Right atrium auricular region (tissue), 2 donors: ENCODE measurements around the gene PCDH9. TPM values are rescaled to one million over a fixed set of nuclear protein-coding genes. Genes with fewer than 3 reads are reported as not detected.

Source experiments
- DNase-seq: peaks from one replicate; pipeline ENCODE4 v3.0.0-alpha.2; 2019; ENCODE audit warnings: low spot score
- H3K27ac ChIP-seq, 2 donors: fragments of 200-600 bp; sonication (generic); 1 replicate in 1 of 2; 2 replicates in 1 of 2; pipeline ENCODE4 v1.5.1; 2016 to 2019
- H3K27me3 ChIP-seq, 2 donors: fragments of 200-600 bp; sonication (generic); one replicate each; pipeline versions ENCODE4 v1.5.1 to v1.6.0; 2017 to 2019
- H3K36me3 ChIP-seq: fragments of 200-600 bp; sonication (generic); one replicate; pipeline ENCODE4 v1.5.1; 2016
- H3K4me1 ChIP-seq, 2 donors: fragments of 200-600 bp; sonication (generic); one replicate each; pipeline versions ENCODE4 v1.5.1 to v1.6.0; 2017 to 2019
- H3K4me3 ChIP-seq, 2 donors: fragments of 200-600 bp; sonication (generic); 1 replicate in 1 of 2; 2 replicates in 1 of 2; pipeline ENCODE4 v1.5.1; 2017 to 2019; ENCODE audit warnings: mild to moderate bottlenecking in 1 of 2, moderate library complexity in 1 of 2
- H3K9me3 ChIP-seq, 2 donors: fragments of 200-600 bp; sonication (generic); one replicate each; pipeline ENCODE4 v1.5.1; 2019
- CTCF ChIP-seq, 2 donors: fragments of 200-600 bp; sonication (generic); IDR thresholded peaks; one replicate each; pipeline ENCODE4 v1.5.1; 2019; ENCODE audit warnings: antibody characterized with exemption in 2 of 2
- total RNA-seq, 2 donors: library from RNA; depleted of rRNA; stranded (reverse); fragments of >200 nt; gene quantifications; one replicate each; pipeline ENCODE4 v1.1.0, GENCODE V29; 2016

PCDH9 gene
- 10 to 100 TPM; 19.4 to 28.7 TPM for total RNA-seq

GRCh38 chr13:67229481-67230403 is at the start of gene PCDH9:
PCDH9 (minus strand) TSS chr13:67230336; CDS start chr13:67228440, 1,896 bp downstream.
- no peaks in the 10 kb centered on the region for H3K36me3 ChIP-seq
- H3K27me3 ChIP-seq: no peaks in the 10 kb centered on the region
- H3K4me1 ChIP-seq: peaks cover 0 to 31% of the 10 kb centered on the region in 2 donors
- H3K4me3 ChIP-seq: peak within 1 kb of the TSS; percentile 60 to 74
- TF ChIP-seq CTCF (IDR thresholded peaks at IDR 0.05): no peak
- peak within 1 kb of the TSS; percentile 90 to 98 for H3K27ac ChIP-seq
- H3K9me3 ChIP-seq: no peaks in the 10 kb centered on the region
- DNase-seq: no peak

- H3K27me3 ChIP-seq: no peaks in the 10 kb centered on the region
- no peak for DNase-seq
- no peak for TF ChIP-seq CTCF (IDR thresholded peaks at IDR 0.05)
- no peaks in the 10 kb centered on the region for H3K9me3 ChIP-seq
- H3K27ac ChIP-seq: no peak overlapping the region
- no peaks in the 10 kb centered on the region for H3K4me1 ChIP-seq
- no peaks in the 10 kb centered on the region for H3K36me3 ChIP-seq
- H3K4me3 ChIP-seq: no peak overlapping the region
These were observed 48.1 kb upstream of the PCDH9 start for GRCh38 chr13:67278235-67278634.

GRCh38 chr13:67277581-67277980 is 47.4 kb upstream of the PCDH9 start:
- Histone ChIP-seq H3K4me3 (no peak overlapping the region), H3K27ac (no peak overlapping the region), H3K27me3 (no peaks in the 10 kb centered on the region), H3K4me1 (no peaks in the 10 kb centered on the region), H3K36me3 (no peaks in the 10 kb centered on the region), H3K9me3 (no peaks in the 10 kb centered on the region)
- no peak for TF ChIP-seq CTCF (IDR thresholded peaks at IDR 0.05)
- no peak for DNase-seq

- TF ChIP-seq CTCF (IDR thresholded peaks at IDR 0.05): no peak
These were observed 45.3 kb upstream of the PCDH9 start for GRCh38 chr13:67275351-67275960.

GRCh38 chr13:67273001-67273400 is 42.9 kb upstream of the PCDH9 start:
- H3K4me3 ChIP-seq: no peak overlapping the region
- H3K4me1 ChIP-seq: no peaks in the 10 kb centered on the region
- H3K27ac ChIP-seq: no peak overlapping the region
- H3K27me3 ChIP-seq: no peaks in the 10 kb centered on the region
- H3K36me3 ChIP-seq: no peaks in the 10 kb centered on the region
- H3K9me3 ChIP-seq: no peaks in the 10 kb centered on the region
- no peak for DNase-seq
- TF ChIP-seq CTCF (IDR thresholded peaks at IDR 0.05): no peak

More at GRCh38 chr13:67275351-67275960, 45.3 kb upstream of the PCDH9 start:
- no peak for DNase-seq
- Histone ChIP-seq H3K4me3 (no peak overlapping the region), H3K9me3 (no peaks in the 10 kb centered on the region), H3K36me3 (no peaks in the 10 kb centered on the region), H3K27ac (no peak overlapping the region), H3K27me3 (no peaks in the 10 kb centered on the region), H3K4me1 (no peaks in the 10 kb centered on the region)
